ENCODE measurements around the gene RFNG. TPM values are rescaled to one million over a fixed set of nuclear protein-coding genes. Genes with fewer than 3 reads are reported as not detected.

RFNG gene
- total RNA-seq, 4 donors from 2014 or later, result 11.8 to 33.7 (median 23.3) TPM

- DNase-seq, result peak in 1 of 2 donors; percentile 58
- intact Hi-C loops (cut with DNase I; ENCODE audit: low total_unique reads), result no loop called here
- no peaks in the 10 kb centered on the region for H3K9me3 ChIP-seq
These were observed 38.3 kb downstream of the RFNG start for GRCh38 chr17:82013341-82013740.

GRCh38 chr17:82012640-82013295 lies 38.8 kb downstream of the RFNG start:
- Histone ChIP-seq H3K4me3 (no peak overlapping the region), H3K36me3 (no peaks in the 10 kb centered on the region), H3K27me3 (no peaks in the 10 kb centered on the region), H3K27ac (peak overlapping the region; percentile 65 to 71), H3K4me1 (no peaks in the 10 kb centered on the region), H3K9me3 (no peaks in the 10 kb centered on the region)
- TF ChIP-seq POLR2A (IDR thresholded peaks at IDR 0.05) (no peak), CTCF (IDR thresholded peaks at IDR 0.05) (no peak)
- DNase-seq, result no peak
- intact Hi-C loops (cut with DNase I; ENCODE audit: low total_unique reads), result no loop called here

More at GRCh38 chr17:82013341-82013740, 38.3 kb downstream of the RFNG start:
- TF ChIP-seq CTCF (IDR thresholded peaks at IDR 0.05) (no peak), POLR2A (IDR thresholded peaks at IDR 0.05) (peak in 1 of 2 donors; percentile 26)
- H3K27ac ChIP-seq, result peak overlapping the region; percentile 65 to 71
- no peaks in the 10 kb centered on the region for H3K36me3 ChIP-seq
- H3K27me3 ChIP-seq, result no peaks in the 10 kb centered on the region
- no peaks in the 10 kb centered on the region for H3K4me1 ChIP-seq
- no peak overlapping the region for H3K4me3 ChIP-seq

- H3K4me3 ChIP-seq, result no peak overlapping the region
- H3K9me3 ChIP-seq, result no peaks in the 10 kb centered on the region
- H3K36me3 ChIP-seq, result no peaks in the 10 kb centered on the region
- intact Hi-C loops (cut with DNase I; ENCODE audit: low total_unique reads), result no loop called here
- no peak for DNase-seq
- H3K27me3 ChIP-seq, result no peaks in the 10 kb centered on the region
- H3K27ac ChIP-seq, result peak overlapping the region; percentile 65 to 71
- H3K4me1 ChIP-seq, result no peaks in the 10 kb centered on the region
- TF ChIP-seq POLR2A (IDR thresholded peaks at IDR 0.05), result no peak
- no peak for TF ChIP-seq CTCF (IDR thresholded peaks at IDR 0.05)
These were observed 39.4 kb downstream of the RFNG start for GRCh38 chr17:82012261-82012639.

GRCh38 chr17:82011617-82012187 lies 39.9 kb downstream of the RFNG start:
- DNase-seq, result no peak
- no peaks in the 10 kb centered on the region for H3K9me3 ChIP-seq
- TF ChIP-seq CTCF (IDR thresholded peaks at IDR 0.05) (no peak), POLR2A (IDR thresholded peaks at IDR 0.05) (no peak)
- no peaks in the 10 kb centered on the region for H3K4me1 ChIP-seq
- intact Hi-C loops (cut with DNase I; ENCODE audit: low total_unique reads), result no loop called here
- H3K27me3 ChIP-seq, result no peaks in the 10 kb centered on the region
- no peak overlapping the region for H3K4me3 ChIP-seq
- H3K27ac ChIP-seq, result peak overlapping the region in 1 of 2 donors; percentile 65
- H3K36me3 ChIP-seq, result no peaks in the 10 kb centered on the region

Data from uterus (tissue), 4 donors.